DMS79 treated with DMSO at 0.1 percent for 48 hours (cell line): ENCODE results near the gene TCEAL4.
A peak's percentile ranks its signal among the peaks of the same experiment; 100 is the strongest.

Experiments used
- DNase-seq: peaks from one replicate; lab custom pipeline; 2025; lab: John Stamatoyannopoulos, UW

Gene TCEAL4

DNA sequence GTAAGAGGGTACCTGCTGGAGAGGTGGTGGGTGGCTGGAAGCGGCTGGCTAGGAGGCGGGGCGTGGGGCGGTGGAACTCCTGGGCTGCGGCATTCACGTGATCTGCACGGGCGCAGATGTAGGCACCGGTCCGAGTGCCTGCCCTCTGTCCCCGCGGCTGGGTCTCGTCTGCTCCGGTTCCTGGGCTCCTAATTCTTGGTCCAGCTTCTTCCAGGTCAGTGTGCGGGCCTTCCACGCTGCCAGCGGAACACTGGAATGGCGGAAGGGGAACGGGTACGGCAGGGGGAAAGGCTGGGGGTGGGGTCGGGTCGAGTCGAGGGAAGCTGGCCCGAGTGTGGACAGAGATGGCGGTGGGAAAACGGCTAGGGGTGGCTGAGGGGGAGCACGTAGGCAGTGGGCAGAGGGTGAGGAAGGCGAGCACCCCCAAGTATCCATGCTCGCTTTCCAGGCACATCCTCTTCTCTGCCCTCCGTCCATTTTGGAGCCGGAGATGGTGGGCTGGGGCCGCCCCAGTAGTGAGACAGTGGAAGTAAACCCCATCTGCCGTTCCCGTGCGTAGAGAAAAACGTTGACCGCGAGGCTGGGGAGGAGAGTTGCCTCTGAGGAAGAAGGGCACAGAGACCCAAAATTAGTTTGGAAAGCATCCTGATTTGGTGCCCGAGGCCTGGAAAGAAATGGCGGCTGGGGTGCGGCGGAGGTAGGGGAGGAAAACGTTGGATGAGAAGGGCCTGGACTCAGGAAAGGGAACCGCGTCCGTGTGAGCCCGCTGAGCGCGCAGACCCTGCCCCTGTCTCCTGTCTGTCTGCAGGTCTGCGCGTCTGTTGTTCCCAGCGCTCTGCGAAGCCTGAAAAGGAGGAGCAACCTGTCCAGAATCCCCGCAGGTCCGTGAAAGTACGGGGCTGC is at the start of gene TCEAL4:
Gene TCEAL4 (plus strand): TSS at position 105 of the 903 bp plus-strand sequence. CDS start 1,161 bp downstream, outside the sequence.
- peak; percentile 41 for DNase-seq

DNA sequence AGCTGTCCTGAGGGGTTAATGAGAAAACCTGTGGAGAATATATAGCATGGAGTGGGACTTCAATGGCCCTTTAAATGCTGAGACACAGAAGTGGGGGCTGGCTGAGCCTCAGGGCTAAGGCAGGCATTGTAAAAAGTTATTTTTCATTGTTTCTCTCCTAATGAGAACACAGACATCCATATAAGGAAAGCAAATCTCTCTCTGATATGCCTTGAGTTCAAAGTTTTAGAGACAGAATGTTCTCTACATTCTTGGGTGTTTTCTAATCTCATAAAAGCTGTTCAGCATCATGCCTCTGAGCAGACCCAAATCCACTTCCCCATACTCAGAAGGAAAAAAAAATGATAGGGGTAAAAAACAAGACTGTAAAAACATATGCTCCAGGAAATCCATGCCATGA is 49.2 kb upstream of the TCEAL4 start:
- DNase-seq, result no peak

DNA sequence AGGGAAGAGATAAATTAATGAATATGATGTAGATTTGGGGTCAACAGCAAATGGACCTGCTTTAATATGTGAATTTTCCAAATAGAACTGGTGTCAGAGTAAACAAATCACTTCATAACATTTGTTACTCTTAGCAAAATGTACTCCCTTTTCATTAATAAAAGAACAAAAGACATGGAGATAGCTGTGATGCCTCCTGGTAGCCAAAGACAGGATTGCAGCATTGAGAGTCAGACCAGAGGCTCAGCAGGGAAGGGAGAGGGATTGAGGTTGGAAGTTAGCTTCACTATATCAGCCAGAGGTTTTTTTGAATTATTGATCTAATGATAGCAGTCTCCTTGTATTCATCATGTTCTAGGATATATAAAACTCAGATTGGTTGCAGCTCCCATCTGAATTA is 48.6 kb upstream of the TCEAL4 start:
- DNase-seq, result no peak

DNA sequence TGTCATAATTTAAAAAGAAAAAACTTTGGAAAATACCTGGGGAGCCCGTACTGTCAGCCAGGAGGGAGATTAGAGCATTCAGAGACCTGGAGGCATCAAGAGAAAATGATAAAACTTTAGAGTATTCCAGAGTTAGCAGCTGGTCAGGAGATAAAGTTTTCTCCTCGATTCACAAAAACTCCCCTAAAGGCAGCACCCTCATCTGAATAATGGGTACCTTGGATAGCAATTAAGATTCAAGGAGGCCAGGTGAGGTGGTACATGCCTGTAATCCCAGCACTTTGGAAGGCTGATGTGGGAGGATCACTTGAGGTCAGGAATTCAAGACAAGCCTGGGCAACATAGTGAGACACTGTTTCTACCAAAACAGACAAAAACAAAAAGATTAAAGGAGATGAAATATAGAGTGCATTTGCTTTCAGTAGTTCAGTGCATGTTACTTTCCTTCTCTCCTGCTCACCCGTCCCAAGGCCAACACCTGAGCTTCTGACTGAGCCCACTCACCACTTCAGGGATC is 47.4 kb upstream of the TCEAL4 start:
- no peak for DNase-seq

DNA sequence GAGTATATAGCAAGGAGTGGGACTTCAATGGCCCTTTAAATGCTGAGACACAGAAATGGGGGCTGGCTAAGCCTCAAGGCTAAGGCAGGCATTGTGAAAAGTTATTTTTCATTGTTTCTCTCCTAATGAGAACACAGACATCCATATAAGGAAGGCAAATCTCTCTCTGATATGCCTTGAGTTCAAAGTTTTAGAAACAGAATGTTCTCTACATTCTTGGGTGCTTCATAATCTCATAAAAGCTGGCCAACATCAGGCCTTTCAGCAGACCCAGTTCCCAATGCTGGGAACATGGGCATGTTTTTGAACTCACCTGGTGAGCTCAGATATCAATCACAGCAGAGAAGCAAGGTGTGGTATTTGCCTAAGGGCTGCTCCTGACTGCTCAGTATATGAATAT is 46.6 kb upstream of the TCEAL4 start:
- no peak for DNase-seq

- DNase-seq, result no peak
Measured at GRCh38 chrX:103539695-103540094, 45.6 kb upstream of the TCEAL4 start.

GRCh38 chrX:103540145-103540544 is 45.2 kb upstream of the TCEAL4 start:
- no peak for DNase-seq

- DNase-seq, result no peak
Measured at GRCh38 chrX:103549916-103550315, 35.4 kb upstream of the TCEAL4 start.

DNA sequence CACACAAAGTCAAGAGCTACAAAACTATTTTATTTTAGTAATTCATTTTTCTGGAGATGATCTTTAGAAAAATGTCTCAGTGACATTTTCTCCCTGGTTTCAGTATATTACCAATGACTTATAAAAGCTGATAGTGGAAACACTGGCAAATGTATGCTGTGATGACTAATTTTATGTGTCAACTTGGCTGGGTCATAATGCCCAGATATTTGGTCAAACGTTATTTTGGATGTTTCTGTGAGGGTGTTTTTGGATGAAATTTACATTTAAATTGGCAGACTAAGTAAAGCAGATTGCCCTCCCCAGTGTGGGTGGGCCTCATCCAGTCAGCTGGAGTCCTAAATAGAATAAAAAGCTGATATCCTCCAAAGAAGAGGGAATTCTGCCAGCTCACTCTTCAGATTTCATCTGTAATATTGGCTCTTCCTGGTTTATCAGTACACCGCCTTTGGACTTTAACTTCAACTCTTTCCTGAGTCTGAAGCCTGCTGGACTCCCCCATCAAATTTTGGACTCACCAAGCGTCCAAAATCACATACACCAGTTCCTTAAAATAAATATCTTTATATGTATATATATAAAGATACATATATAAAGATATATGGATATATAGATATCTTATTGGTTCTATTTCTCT is 34.8 kb upstream of the TCEAL4 start:
- DNase-seq, result no peak

- no peak for DNase-seq
Measured at GRCh38 chrX:103552236-103552635, 33.1 kb upstream of the TCEAL4 start.

- DNase-seq, result no peak
Measured at GRCh38 chrX:103554687-103555424, 30.5 kb upstream of the TCEAL4 start.

DNA sequence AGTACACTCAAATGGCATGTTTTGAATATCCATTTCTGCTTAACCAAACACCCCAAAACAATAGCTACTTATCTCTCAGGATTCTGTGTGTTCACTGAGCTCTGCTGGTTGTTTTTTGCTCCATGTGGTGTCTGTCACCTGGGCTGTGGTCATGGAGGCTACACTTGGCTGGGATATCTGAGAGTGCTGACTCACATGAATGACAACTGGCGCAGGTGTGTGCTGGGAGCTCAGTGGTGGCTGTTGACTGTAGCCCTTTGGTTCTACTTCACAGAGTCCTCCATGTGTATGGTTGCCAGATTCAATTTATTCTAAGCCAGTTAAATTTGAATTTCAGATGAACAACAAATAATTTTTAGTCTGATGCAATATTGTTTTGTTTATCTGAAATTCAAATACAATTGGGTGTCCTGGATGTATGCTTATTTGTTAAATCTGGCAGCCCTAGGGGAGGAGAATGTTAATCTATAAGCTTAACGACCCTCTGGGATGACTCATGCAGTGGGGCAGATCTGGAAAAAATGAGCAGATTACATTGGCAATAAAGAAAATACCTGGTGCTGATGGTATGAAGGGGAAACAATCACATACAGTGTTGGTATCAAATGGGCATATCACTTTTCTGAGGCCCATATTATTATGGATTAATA is 28.2 kb upstream of the TCEAL4 start:
- DNase-seq, result peak; percentile 17

GRCh38 chrX:103560256-103560655 is 25.1 kb upstream of the TCEAL4 start:
- DNase-seq, result no peak

DNA sequence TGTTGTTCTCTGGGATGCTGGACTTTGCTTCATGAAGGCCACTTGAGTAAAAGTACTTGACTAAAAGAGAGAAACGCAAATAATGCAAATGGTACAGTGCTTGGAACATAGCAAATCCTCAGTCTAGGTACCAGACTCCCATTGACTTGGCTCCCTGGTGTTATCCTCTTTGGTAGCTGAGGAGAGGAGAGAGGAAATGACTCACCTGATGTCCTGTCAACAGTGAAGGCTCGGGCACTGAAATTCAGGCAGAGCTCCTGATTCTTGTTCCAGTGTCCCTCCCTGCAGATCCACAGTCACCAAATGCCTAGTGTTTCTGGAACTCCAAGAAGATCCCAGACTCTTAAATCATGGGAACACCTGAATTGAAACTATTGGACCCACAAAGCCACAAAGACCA is 22.5 kb upstream of the TCEAL4 start:
- no peak for DNase-seq

- DNase-seq, result no peak
Measured at GRCh38 chrX:103565197-103565596, 20.1 kb upstream of the TCEAL4 start.

DNA sequence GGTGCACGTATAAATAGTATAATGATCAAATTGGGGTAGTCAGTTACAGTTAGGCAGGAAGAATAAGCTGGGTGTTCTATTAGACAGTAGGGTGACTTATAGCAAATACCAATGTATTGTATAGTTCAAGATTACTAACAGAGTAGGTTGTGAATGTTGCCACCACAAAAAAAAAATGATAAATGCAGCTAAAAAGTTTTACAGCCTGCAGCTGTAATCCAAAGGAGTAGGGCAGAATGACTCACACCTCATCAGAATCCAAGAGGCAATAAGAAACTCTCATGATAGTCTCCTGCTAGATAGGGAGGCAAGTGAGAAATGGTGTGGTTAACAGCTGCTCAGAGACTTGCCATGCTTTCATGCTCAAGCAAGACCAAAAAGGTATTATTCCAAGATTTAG is 19.6 kb upstream of the TCEAL4 start:
- no peak for DNase-seq

- DNase-seq, result no peak
Measured at GRCh38 chrX:103571121-103571520, 14.2 kb upstream of the TCEAL4 start.

GRCh38 chrX:103571726-103572125 is 13.6 kb upstream of the TCEAL4 start:
- DNase-seq, result no peak

GRCh38 chrX:103573202-103573601 is 12.1 kb upstream of the TCEAL4 start:
- DNase-seq, result no peak

DNA sequence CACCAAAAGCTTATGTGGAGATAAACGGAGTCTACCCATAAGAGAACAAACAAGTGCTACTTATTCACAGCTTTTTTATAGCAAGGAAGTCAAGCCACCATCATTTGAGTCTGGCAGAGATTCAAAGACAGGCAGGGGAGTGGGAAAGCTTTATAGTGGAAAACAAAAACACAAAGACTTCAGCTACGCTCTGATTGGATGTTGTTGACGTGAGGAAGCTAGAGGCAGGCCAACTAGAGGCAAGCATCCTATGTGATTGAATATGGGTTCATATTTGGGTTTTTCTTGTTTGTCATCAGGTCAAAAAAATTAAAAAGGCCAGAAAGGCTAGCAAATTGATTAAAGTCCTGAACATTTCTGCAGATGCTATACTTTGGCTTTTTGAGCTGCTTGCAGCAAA is 719 bp upstream of the TCEAL4 start:
- DNase-seq, result peak; percentile 24

GRCh38 chrX:103586314-103586646 is 965 bp downstream of the TCEAL4 start:
- no peak for DNase-seq

GRCh38 chrX:103586659-103587058 is 1.3 kb downstream of the TCEAL4 start:
- no peak for DNase-seq
